Gastrocnemius medialis (tissue), 4 donors: ENCODE results near the gene RAB25.

Experiments used
- POLR2A ChIP-seq, 2 donors: fragments of 450-650 bp; IDR thresholded peaks; one replicate each; pipeline ENCODE4 v1.6.1; 2017; ENCODE audit warnings: antibody characterized with exemption in 2 of 2, mild to moderate bottlenecking in 2 of 2, moderate library complexity in 2 of 2
- TF ChIP-seq, protein P1 (sequence below), 5 experiments: fragments of 450-650 bp in 3 of 5; fragments of 200-600 bp in 2 of 5; sonication (generic) in 2 of 5; IDR thresholded peaks in 4 of 5; conservative IDR thresholded peaks in 1 of 5; 1 replicate in 4 of 5; 2 replicates in 1 of 5; pipeline ENCODE4 v1.5.1; 2016 to 2019; ENCODE audit warnings: antibody characterized with exemption in 5 of 5, mild to moderate bottlenecking in 3 of 5, moderate library complexity in 3 of 5

DNA sequence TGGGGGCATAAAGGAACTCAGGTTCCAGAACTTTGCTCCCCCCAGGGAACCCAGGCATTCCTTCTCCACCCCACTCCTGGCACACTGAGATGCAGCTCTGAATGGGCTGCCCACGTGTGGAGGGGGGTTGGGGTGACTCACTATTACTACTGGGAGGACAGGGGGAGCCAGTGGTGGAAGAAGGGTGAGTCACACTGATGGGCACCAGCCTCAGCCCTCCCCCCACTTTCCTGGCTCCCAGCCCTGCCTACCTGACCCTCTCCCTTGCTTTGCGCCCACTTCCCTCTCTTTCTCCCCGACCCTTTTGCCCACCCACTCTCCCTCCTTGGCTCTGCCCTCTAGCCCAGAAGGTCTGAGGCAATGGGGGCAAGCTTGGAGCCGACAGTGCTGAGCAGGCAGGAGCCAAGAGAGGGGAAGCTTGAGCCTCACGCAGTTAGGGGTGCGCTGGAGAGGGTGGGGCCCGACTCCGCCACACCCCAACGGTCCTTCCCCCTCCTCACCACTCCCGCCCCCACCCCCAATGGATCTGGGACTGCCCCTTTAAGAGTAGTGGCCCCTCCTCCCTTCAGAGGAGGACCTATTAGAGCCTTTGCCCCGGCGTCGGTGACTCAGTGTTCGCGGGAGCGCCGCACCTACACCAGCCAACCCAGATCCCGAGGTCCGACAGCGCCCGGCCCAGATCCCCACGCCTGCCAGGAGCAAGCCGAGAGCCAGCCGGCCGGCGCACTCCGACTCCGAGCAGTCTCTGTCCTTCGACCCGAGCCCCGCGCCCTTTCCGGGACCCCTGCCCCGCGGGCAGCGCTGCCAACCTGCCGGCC lies 53.4 kb downstream of the RAB25 start, which contains the start of gene LMNA:
- TF ChIP-seq, protein P1, sequence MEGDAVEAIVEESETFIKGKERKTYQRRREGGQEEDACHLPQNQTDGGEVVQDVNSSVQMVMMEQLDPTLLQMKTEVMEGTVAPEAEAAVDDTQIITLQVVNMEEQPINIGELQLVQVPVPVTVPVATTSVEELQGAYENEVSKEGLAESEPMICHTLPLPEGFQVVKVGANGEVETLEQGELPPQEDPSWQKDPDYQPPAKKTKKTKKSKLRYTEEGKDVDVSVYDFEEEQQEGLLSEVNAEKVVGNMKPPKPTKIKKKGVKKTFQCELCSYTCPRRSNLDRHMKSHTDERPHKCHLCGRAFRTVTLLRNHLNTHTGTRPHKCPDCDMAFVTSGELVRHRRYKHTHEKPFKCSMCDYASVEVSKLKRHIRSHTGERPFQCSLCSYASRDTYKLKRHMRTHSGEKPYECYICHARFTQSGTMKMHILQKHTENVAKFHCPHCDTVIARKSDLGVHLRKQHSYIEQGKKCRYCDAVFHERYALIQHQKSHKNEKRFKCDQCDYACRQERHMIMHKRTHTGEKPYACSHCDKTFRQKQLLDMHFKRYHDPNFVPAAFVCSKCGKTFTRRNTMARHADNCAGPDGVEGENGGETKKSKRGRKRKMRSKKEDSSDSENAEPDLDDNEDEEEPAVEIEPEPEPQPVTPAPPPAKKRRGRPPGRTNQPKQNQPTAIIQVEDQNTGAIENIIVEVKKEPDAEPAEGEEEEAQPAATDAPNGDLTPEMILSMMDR (IDR thresholded peaks at IDR 0.05 in 4 of 5, conservative IDR thresholded peaks at IDR 0.05 in 1 of 5) = no peak
- peak; percentile 98 for TF ChIP-seq POLR2A (IDR thresholded peaks at IDR 0.05)
